ENCODE measurements around the gene PDZRN4.

DNA sequence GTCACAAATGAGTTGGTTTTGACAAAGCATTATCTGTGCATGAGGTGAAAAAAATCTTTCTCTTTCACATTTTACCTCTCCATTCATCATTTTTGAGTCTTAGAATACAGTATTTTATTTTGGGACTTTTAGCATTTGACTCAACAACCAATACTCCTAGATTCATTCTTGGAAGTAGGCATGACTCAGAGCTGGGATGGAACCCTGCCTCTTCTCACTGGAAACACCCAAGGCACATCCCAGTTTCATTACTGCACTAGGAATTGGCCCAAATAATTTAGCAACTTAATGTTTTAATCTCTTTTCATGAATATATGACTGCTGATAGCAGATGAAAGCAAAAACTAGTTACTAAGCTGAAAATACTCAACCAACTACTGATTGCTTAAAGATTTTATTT is 3.3 kb upstream of the PDZRN4 start:
- TF ChIP-seq, protein P1, sequence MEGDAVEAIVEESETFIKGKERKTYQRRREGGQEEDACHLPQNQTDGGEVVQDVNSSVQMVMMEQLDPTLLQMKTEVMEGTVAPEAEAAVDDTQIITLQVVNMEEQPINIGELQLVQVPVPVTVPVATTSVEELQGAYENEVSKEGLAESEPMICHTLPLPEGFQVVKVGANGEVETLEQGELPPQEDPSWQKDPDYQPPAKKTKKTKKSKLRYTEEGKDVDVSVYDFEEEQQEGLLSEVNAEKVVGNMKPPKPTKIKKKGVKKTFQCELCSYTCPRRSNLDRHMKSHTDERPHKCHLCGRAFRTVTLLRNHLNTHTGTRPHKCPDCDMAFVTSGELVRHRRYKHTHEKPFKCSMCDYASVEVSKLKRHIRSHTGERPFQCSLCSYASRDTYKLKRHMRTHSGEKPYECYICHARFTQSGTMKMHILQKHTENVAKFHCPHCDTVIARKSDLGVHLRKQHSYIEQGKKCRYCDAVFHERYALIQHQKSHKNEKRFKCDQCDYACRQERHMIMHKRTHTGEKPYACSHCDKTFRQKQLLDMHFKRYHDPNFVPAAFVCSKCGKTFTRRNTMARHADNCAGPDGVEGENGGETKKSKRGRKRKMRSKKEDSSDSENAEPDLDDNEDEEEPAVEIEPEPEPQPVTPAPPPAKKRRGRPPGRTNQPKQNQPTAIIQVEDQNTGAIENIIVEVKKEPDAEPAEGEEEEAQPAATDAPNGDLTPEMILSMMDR (IDR thresholded peaks at IDR 0.05), result no peak
- TF ChIP-seq POLR2A (IDR thresholded peaks at IDR 0.05) (no peak), POLR2AphosphoS5 (IDR thresholded peaks at IDR 0.05) (no peak)

All from stomach (tissue), 4 donors.